ENCODE results near the gene SRPK2.
"Not testable (repeated sequence)": the region's sequence is repeated elsewhere in the genome, so short reads cannot be mapped to it uniquely, and the experiment has no call there.

The SRPK2 gene

GRCh38 chr7:105339404-105340323 lies 49.1 kb downstream of the SRPK2 start:
- no peak for DNase-seq (ENCODE audit: low read depth, low spot score)

- DNase-seq (ENCODE audit: low read depth, low spot score), result no peak
Observed at GRCh38 chr7:105337529-105337928, 51.2 kb downstream of the SRPK2 start.

GRCh38 chr7:105336009-105336408 lies 52.7 kb downstream of the SRPK2 start:
- DNase-seq (ENCODE audit: low read depth, low spot score), result no peak

GRCh38 chr7:105332661-105333060 lies 56.1 kb downstream of the SRPK2 start:
- DNase-seq (ENCODE audit: low read depth, low spot score), result peak; percentile 28

GRCh38 chr7:105330526-105330925 lies 58.2 kb downstream of the SRPK2 start:
- no peak for DNase-seq (ENCODE audit: low read depth, low spot score)

- no peak for DNase-seq (ENCODE audit: low read depth, low spot score)
Observed at GRCh38 chr7:105327201-105327600, 61.5 kb downstream of the SRPK2 start.

- DNase-seq (ENCODE audit: low read depth, low spot score), result no peak
Observed at GRCh38 chr7:105325216-105325904, 63.4 kb downstream of the SRPK2 start.

GRCh38 chr7:105324606-105325005 lies 64.1 kb downstream of the SRPK2 start:
- DNase-seq (ENCODE audit: low read depth, low spot score), result not testable (repeated sequence)

- DNase-seq (ENCODE audit: low read depth, low spot score), result no peak
Observed at GRCh38 chr7:105323366-105323765, 65.4 kb downstream of the SRPK2 start.

GRCh38 chr7:105322655-105323277 lies 66.0 kb downstream of the SRPK2 start:
- no peak for DNase-seq (ENCODE audit: low read depth, low spot score)

GRCh38 chr7:105321754-105322455 lies 66.8 kb downstream of the SRPK2 start:
- DNase-seq (ENCODE audit: low read depth, low spot score), result no peak

- DNase-seq (ENCODE audit: low read depth, low spot score), result no peak
Observed at GRCh38 chr7:105320896-105321295, 67.8 kb downstream of the SRPK2 start.

- no peak for DNase-seq (ENCODE audit: low read depth, low spot score)
Observed at GRCh38 chr7:105319578-105319977, 69.1 kb downstream of the SRPK2 start.

- no peak for DNase-seq (ENCODE audit: low read depth, low spot score)
Observed at GRCh38 chr7:105316578-105317344, 72.0 kb downstream of the SRPK2 start.

GRCh38 chr7:105315357-105315756 lies 73.4 kb downstream of the SRPK2 start:
- no peak for DNase-seq (ENCODE audit: low read depth, low spot score)

GRCh38 chr7:105309235-105310169 lies 79.2 kb downstream of the SRPK2 start:
- DNase-seq (ENCODE audit: low read depth, low spot score), result peak; percentile 8

GRCh38 chr7:105307163-105307672 lies 81.5 kb downstream of the SRPK2 start:
- DNase-seq (ENCODE audit: low read depth, low spot score), result no peak

- DNase-seq (ENCODE audit: low read depth, low spot score), result no peak
Observed at GRCh38 chr7:105306298-105306748, 82.4 kb downstream of the SRPK2 start.

GRCh38 chr7:105305633-105306032 lies 83.1 kb downstream of the SRPK2 start:
- DNase-seq (ENCODE audit: low read depth, low spot score), result no peak

All from astrocyte of the hippocampus (primary cell).